ENCODE measurements around the gene SORT1.

- TF ChIP-seq, protein P1, sequence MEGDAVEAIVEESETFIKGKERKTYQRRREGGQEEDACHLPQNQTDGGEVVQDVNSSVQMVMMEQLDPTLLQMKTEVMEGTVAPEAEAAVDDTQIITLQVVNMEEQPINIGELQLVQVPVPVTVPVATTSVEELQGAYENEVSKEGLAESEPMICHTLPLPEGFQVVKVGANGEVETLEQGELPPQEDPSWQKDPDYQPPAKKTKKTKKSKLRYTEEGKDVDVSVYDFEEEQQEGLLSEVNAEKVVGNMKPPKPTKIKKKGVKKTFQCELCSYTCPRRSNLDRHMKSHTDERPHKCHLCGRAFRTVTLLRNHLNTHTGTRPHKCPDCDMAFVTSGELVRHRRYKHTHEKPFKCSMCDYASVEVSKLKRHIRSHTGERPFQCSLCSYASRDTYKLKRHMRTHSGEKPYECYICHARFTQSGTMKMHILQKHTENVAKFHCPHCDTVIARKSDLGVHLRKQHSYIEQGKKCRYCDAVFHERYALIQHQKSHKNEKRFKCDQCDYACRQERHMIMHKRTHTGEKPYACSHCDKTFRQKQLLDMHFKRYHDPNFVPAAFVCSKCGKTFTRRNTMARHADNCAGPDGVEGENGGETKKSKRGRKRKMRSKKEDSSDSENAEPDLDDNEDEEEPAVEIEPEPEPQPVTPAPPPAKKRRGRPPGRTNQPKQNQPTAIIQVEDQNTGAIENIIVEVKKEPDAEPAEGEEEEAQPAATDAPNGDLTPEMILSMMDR (IDR thresholded peaks at IDR 0.05): no peak
- TF ChIP-seq POLR2A (IDR thresholded peaks at IDR 0.05): no peak
Observed at GRCh38 chr1:109316506-109316905, 81.2 kb downstream of the SORT1 start.

Measured in Peyer's patch (tissue), 4 donors.